Measurements from ENCODE around the gene ABHD6. TPM values are rescaled to one million over a fixed set of nuclear protein-coding genes. Genes with fewer than 3 reads are reported as not detected.
"Not testable (repeated sequence)": the region's sequence is repeated elsewhere in the genome, so short reads cannot be mapped to it uniquely, and the experiment has no call there.

ABHD6 gene
- total RNA-seq, 1 donor from 2014 or later, result 48.7 TPM

DNA sequence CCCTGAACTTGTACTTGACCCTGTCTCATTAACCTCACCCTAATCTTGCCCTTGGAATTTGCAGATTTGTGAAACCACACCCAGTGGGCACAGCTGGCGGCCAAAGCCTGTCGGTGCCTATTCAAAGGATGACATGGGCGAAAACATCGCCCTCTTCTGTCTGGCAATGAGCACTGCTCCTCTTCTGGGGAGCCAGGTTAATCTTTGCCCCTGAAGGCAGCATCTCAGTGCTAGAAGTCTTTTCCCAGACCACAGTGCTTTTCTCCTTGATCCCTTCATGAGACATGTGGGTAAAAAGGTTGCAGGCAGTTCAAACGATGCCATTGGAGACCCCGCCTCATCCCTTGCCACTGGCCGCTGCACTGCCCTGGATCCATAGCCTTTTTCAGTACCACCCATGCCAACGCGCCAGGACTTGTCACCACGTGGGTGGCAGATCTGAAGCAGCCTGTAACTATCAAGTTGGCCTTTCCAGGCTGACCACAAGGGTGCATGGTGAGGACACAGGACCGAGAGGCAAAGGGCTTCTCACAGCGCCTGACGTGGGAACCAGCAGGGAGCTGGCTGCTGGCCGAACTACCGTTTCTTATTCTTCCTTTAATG lies 20.3 kb upstream of the ABHD6 start:
- intact Hi-C loops (cut with micrococcal nuclease), result loop anchor here (1.0 kb wide), 6 partner anchors 15 to 83 kb away; partner anchors contain the start of gene ABHD6
- Mint-ChIP-seq H3K36me3 (ENCODE audit: low read depth) (no peaks in the 10 kb centered on the region), H3K9me3 (no peaks in the 10 kb centered on the region), H3K27ac (peak overlapping the region; percentile 79), H3K27me3 (no peaks in the 10 kb centered on the region), H3K4me3 (peak overlapping the region; percentile 74), H3K4me1 (peaks cover 58% of the 10 kb centered on the region)
- TF ChIP-seq, protein P1, sequence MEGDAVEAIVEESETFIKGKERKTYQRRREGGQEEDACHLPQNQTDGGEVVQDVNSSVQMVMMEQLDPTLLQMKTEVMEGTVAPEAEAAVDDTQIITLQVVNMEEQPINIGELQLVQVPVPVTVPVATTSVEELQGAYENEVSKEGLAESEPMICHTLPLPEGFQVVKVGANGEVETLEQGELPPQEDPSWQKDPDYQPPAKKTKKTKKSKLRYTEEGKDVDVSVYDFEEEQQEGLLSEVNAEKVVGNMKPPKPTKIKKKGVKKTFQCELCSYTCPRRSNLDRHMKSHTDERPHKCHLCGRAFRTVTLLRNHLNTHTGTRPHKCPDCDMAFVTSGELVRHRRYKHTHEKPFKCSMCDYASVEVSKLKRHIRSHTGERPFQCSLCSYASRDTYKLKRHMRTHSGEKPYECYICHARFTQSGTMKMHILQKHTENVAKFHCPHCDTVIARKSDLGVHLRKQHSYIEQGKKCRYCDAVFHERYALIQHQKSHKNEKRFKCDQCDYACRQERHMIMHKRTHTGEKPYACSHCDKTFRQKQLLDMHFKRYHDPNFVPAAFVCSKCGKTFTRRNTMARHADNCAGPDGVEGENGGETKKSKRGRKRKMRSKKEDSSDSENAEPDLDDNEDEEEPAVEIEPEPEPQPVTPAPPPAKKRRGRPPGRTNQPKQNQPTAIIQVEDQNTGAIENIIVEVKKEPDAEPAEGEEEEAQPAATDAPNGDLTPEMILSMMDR (IDR thresholded peaks at IDR 0.05), result peak; percentile 62
- DNase-seq (peak; percentile 42), ATAC-seq (ENCODE audit: low read depth) (peak; percentile 58)
- ChIA-PET POLR2A (interaction anchor here (0.6 to 9.1 kb wide), 13 partner anchors 13 to 165 kb away, joined by 3 to 286 read pairs (median 7); partner anchors contain the start of gene ABHD6), CTCF (interaction anchor here (0.6 to 4.7 kb wide), 21 partner anchors 9 to 319 kb away, joined by 3 to 116 read pairs (median 6); partner anchors contain the start of genes ABHD6, FLNB, HTD2 and RPP14)

DNA sequence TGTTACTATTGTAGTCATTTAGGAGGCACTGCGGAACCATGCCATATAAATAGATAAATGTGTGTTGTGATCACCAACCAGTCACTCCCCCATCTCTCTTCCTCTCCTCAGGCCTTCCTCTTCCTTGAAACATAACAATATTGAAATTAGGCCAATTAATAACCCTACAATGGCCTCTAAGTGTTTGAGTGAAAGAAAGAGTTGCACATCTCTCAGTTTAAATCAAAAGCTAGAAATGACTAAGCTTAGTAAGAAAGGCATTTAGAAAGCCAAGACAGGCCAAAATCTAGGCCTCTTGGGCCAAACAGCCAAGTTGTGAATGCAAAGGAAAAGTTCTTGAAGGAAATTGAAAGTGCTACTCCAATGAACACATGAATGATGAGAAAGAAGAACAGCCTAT lies 18.7 kb upstream of the ABHD6 start:
- CTCF ChIA-PET, result interaction anchor here (0.9 to 4.7 kb wide), 8 partner anchors 11 to 88 kb away, joined by 3 to 116 read pairs (median 14); partner anchors contain the start of genes HTD2 and RPP14
- Mint-ChIP-seq H3K4me1 (peaks cover 51% of the 10 kb centered on the region), H3K36me3 (ENCODE audit: low read depth) (no peaks in the 10 kb centered on the region), H3K27me3 (no peaks in the 10 kb centered on the region), H3K27ac (peak overlapping the region; percentile 19), H3K9me3 (no peaks in the 10 kb centered on the region), H3K4me3 (no peak overlapping the region)
- ATAC-seq (ENCODE audit: low read depth) (no peak), DNase-seq (no peak)
- TF ChIP-seq, protein P1 (IDR thresholded peaks at IDR 0.05), result no peak
- intact Hi-C loops (cut with micrococcal nuclease), result no loop called here
- POLR2A ChIA-PET, result interaction anchor here (0.9 to 9.1 kb wide), 7 partner anchors 12 to 87 kb away, joined by 3 to 286 read pairs (median 11); partner anchors contain the start of genes ABHD6, HTD2 and RPP14

DNA sequence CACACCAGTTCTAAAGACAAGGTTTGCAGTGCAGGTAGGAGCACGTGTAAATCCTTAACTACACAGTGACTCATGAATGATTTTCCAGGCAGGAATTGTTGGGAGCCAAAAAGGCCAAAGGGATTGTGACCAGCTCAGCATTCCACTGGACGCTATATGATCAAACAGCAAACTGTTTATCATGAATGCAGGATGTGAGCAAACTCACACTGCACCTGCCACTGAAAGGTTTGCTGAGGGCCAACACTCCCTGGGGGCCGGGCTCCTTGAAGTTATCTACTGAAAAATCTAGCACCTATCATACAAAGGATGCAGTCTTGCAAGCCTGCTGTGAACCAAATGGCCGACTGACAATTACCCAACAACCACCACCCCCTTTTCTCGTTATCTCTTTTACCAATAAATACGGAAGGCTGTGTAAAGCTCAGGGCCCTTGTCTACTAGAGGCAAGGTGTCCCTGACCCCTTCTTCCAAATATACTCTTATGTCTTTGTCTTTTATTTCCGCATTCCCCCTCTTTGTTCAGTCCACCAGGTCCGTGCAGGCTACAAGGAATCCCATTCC lies 15.3 kb upstream of the ABHD6 start:
- Mint-ChIP-seq H3K27ac (no peak overlapping the region), H3K27me3 (no peaks in the 10 kb centered on the region), H3K4me3 (no peak overlapping the region), H3K36me3 (ENCODE audit: low read depth) (no peaks in the 10 kb centered on the region), H3K4me1 (peaks cover 18% of the 10 kb centered on the region), H3K9me3 (no peaks in the 10 kb centered on the region)
- POLR2A ChIA-PET, result no interaction called here
- intact Hi-C loops (cut with micrococcal nuclease), result no loop called here
- TF ChIP-seq, protein P1 (IDR thresholded peaks at IDR 0.05), result no peak
- ATAC-seq (ENCODE audit: low read depth), result no peak
- CTCF ChIA-PET, result no interaction called here
- DNase-seq, result no peak

DNA sequence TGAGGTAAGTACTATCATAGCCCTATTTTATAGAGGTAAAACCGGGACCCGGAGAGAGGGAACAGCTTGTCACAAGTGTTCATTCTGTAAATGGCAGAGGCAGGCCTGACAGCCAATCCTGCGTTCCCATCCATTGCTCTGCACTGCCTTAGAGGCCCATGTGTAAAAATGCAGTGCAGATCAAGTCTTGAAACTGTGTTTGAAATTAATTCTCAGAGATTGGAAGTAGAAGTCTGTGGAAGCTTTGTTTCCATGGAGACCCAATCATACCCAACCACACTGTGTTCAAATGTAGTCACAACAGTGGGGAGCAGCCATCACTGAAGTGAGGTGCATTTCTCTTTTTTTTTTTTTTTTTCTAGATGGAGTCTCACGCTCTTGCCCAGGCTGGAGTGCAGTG lies 13.7 kb upstream of the ABHD6 start:
- no peak for ATAC-seq (ENCODE audit: low read depth)
- CTCF ChIA-PET, result interaction anchor here (1.1 to 1.2 kb wide), 2 partner anchors 9 to 21 kb away, joined by 3 to 4 read pairs; no protein-coding TSS in a partner anchor
- H3K9me3 Mint-ChIP-seq, result no peaks in the 10 kb centered on the region

DNA sequence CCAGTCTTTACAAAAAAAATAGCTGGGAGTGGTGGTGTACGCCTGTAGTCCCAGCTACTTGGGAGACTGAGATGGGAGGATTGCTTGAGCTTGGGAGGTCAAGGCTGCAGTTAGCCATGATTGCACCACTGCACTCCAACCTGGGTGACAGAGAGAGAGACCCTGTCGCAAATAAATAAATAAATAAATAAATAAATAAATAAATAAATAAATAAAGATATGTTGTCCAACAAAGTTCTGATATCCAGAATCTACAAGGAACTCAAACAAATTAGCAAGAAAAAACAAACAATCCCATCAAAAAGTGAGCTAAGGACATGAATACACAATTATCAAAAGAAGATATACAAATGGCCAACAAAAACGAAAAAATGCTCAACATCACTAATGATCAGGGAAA lies 9.7 kb upstream of the ABHD6 start:
- not testable (repeated sequence) for H3K36me3 Mint-ChIP-seq (ENCODE audit: low read depth)

More for the DNA sequence above, 13.7 kb upstream of the ABHD6 start:
- intact Hi-C loops (cut with micrococcal nuclease), result no loop called here
- Mint-ChIP-seq H3K27ac (no peak overlapping the region), H3K36me3 (ENCODE audit: low read depth) (no peaks in the 10 kb centered on the region), H3K27me3 (no peaks in the 10 kb centered on the region), H3K4me1 (peaks cover 5% of the 10 kb centered on the region), H3K4me3 (no peak overlapping the region)
- POLR2A ChIA-PET, result interaction anchor here (1.3 kb wide), 1 partner anchor 9 kb away, joined by 4 read pairs; no protein-coding TSS in a partner anchor
- TF ChIP-seq, protein P1 (IDR thresholded peaks at IDR 0.05), result no peak
- no peak for DNase-seq

More for the DNA sequence above, 9.7 kb upstream of the ABHD6 start:
- ChIA-PET POLR2A (interaction anchor here (1.2 kb wide), 1 partner anchor 22 kb away, joined by 3 read pairs; no protein-coding TSS in a partner anchor), CTCF (interaction anchor here (2.2 kb wide), 1 partner anchor 10 kb away, joined by 9 read pairs; no protein-coding TSS in a partner anchor)
- intact Hi-C loops (cut with micrococcal nuclease); DNase-seq; H3K9me3 Mint-ChIP-seq; ATAC-seq (ENCODE audit: low read depth); H3K27ac Mint-ChIP-seq; H3K27me3 Mint-ChIP-seq; H3K4me3 Mint-ChIP-seq: not testable (repeated sequence)
- H3K4me1 Mint-ChIP-seq, result peaks cover 26% of the 10 kb centered on the region
